Prostate gland (tissue), 2 donors: ENCODE results near the gene FURIN. TPM values are rescaled to one million over a fixed set of nuclear protein-coding genes. Genes with fewer than 3 reads are reported as not detected.
"Not testable (repeated sequence)": the region's sequence is repeated elsewhere in the genome, so short reads cannot be mapped to it uniquely, and the experiment has no call there.

Source experiments
- DNase-seq: peaks from one replicate; pipeline ENCODE4 v3.0.0-alpha.2; 2019; ENCODE audit warnings: low spot score
- H3K27ac ChIP-seq, 2 donors: fragments of 200-600 bp; sonication (generic); 2 replicates each; pipeline ENCODE4 v1.5.1; 2017 to 2019
- H3K27me3 ChIP-seq: fragments of 200-600 bp; sonication (generic); replicated peaks from 2 replicates; pipeline ENCODE4 v1.5.1; 2019; ENCODE audit not compliant: insufficient read depth
- H3K36me3 ChIP-seq, 2 donors: fragments of 200-600 bp; sonication (generic); 1 replicate in 1 of 2; 2 replicates in 1 of 2; pipeline versions ENCODE4 v1.5.1 to v1.8.1; 2017 to 2019
- H3K4me1 ChIP-seq: fragments of 200-600 bp; sonication (generic); replicated peaks from 2 replicates; pipeline ENCODE4 v1.5.1; 2019
- H3K4me3 ChIP-seq, 2 donors: fragments of 200-600 bp; sonication (generic); 2 replicates each; pipeline ENCODE4 v1.5.1; 2017 to 2019
- H3K9me3 ChIP-seq: fragments of 200-600 bp; sonication (generic); 2 replicates; pipeline ENCODE4 v1.5.1; 2017
- CTCF ChIP-seq, 4 experiments: fragments of 200-600 bp in 2 of 4; fragments of 450-650 bp in 2 of 4; sonication (generic) in 2 of 4; IDR thresholded peaks; 1 replicate in 3 of 4; 2 replicates in 1 of 4; pipeline ENCODE4 v1.5.1; 2016 to 2019; ENCODE audit warnings: antibody characterized with exemption in 4 of 4, mild to moderate bottlenecking in 2 of 4, moderate library complexity in 2 of 4
- POLR2A ChIP-seq: fragments of 450-650 bp; IDR thresholded peaks from one replicate; pipeline ENCODE4 v1.6.1; 2016; ENCODE audit warnings: antibody characterized with exemption, mild to moderate bottlenecking
- POLR2AphosphoS5 ChIP-seq: sonication (generic); formaldehyde crosslinking; IDR thresholded peaks from one replicate; pipeline ENCODE4 v1.6.1; 2017; ENCODE audit warnings: antibody characterized with exemption
- WGBS: methylation state at CpG from one replicate; pipeline ENCODE4 v1.1.5; 2018; 5-methylcytosine and 5-hydroxymethylcytosine counted together
- intact Hi-C: fragments of 100-400 bp; cut with DNase I; formaldehyde crosslinking; loops from one replicate; pipeline ENCODE4 v1.14.2; 2022
- total RNA-seq, 2 donors: library from RNA; depleted of rRNA; stranded (reverse); fragments of >200 nt; gene quantifications; one replicate each; pipeline ENCODE4 v1.1.0, GENCODE V29; 2016

Gene FURIN
- total RNA-seq, 2 donors from 2014 or later, result 92.8 to 154 TPM

GRCh38 chr15:90918034-90918788, 49.8 kb downstream of the FURIN start:
- Histone ChIP-seq H3K36me3 (peaks cover 12 to 29% of the 10 kb centered on the region in 2 donors), H3K4me3 (no peak overlapping the region), H3K27ac (no peak overlapping the region), H3K9me3 (no peaks in the 10 kb centered on the region), H3K4me1 (no peaks in the 10 kb centered on the region), H3K27me3 (no peaks in the 10 kb centered on the region)
- TF ChIP-seq POLR2A, result no peak
- no peak for TF ChIP-seq CTCF (IDR thresholded peaks at IDR 0.05)
- no peak for TF ChIP-seq POLR2AphosphoS5
- intact Hi-C loops, result no loop called here
- WGBS, result 92% methylated on average over 23 of the region's 23 CpGs
- no peak for DNase-seq

- no peak for TF ChIP-seq POLR2AphosphoS5
- no peak for TF ChIP-seq POLR2A
- no peak for TF ChIP-seq CTCF (IDR thresholded peaks at IDR 0.05)
- H3K4me1 ChIP-seq, result no peaks in the 10 kb centered on the region
- no peaks in the 10 kb centered on the region for H3K9me3 ChIP-seq
- no peak overlapping the region for H3K4me3 ChIP-seq
- WGBS, result 93% methylated on average over 6 of the region's 6 CpGs
- no peak overlapping the region for H3K27ac ChIP-seq
- peaks cover 12 to 23% of the 10 kb centered on the region in 2 donors for H3K36me3 ChIP-seq
- no peaks in the 10 kb centered on the region for H3K27me3 ChIP-seq
- DNase-seq, result no peak
- intact Hi-C loops, result no loop called here
Measured at GRCh38 chr15:90918835-90919234, 50.4 kb downstream of the FURIN start.

- peaks cover 10 to 12% of the 10 kb centered on the region in 2 donors for H3K36me3 ChIP-seq
Measured at GRCh38 chr15:90921887-90922286, 53.5 kb downstream of the FURIN start.

GRCh38 chr15:90922712-90923322, 54.4 kb downstream of the FURIN start:
- H3K36me3 ChIP-seq, H3K4me1 ChIP-seq, intact Hi-C loops, H3K27me3 ChIP-seq, H3K4me3 ChIP-seq, H3K9me3 ChIP-seq, DNase-seq, H3K27ac ChIP-seq: not testable (repeated sequence)
- WGBS, result 90% methylated on average over 7 of the region's 7 CpGs

More at GRCh38 chr15:90921887-90922286, 53.5 kb downstream of the FURIN start:
- no peak overlapping the region for H3K4me3 ChIP-seq
- WGBS, result 87% methylated on average over 4 of the region's 4 CpGs
- intact Hi-C loops, result no loop called here
- H3K27ac ChIP-seq, result no peak overlapping the region
- no peak for TF ChIP-seq POLR2A
- no peak for TF ChIP-seq CTCF (IDR thresholded peaks at IDR 0.05)
- TF ChIP-seq POLR2AphosphoS5, result no peak
- no peaks in the 10 kb centered on the region for H3K4me1 ChIP-seq
- DNase-seq, result no peak
- no peaks in the 10 kb centered on the region for H3K27me3 ChIP-seq
- no peaks in the 10 kb centered on the region for H3K9me3 ChIP-seq

- Histone ChIP-seq H3K27ac (no peak overlapping the region), H3K4me3 (no peak overlapping the region), H3K27me3 (no peaks in the 10 kb centered on the region), H3K36me3 (peaks cover 0 to 5% of the 10 kb centered on the region in 2 donors), H3K9me3 (no peaks in the 10 kb centered on the region), H3K4me1 (no peaks in the 10 kb centered on the region)
- intact Hi-C loops, result no loop called here
- no peak for DNase-seq
- TF ChIP-seq POLR2A (no peak), CTCF (IDR thresholded peaks at IDR 0.05) (no peak), POLR2AphosphoS5 (no peak)
- WGBS, result 82% methylated on average over 5 of the region's 5 CpGs
Measured at GRCh38 chr15:90924375-90924774, 56.0 kb downstream of the FURIN start.

GRCh38 chr15:90926766-90927165, 58.4 kb downstream of the FURIN start:
- H3K36me3 ChIP-seq, intact Hi-C loops, DNase-seq, H3K27ac ChIP-seq, H3K27me3 ChIP-seq, H3K9me3 ChIP-seq, H3K4me1 ChIP-seq, H3K4me3 ChIP-seq: not testable (repeated sequence)
- WGBS, result 92% methylated on average over 10 of the region's 10 CpGs

GRCh38 chr15:90928106-90928505, 59.7 kb downstream of the FURIN start:
- 85% methylated on average over 7 of the region's 7 CpGs for WGBS
- DNase-seq, H3K9me3 ChIP-seq, H3K4me1 ChIP-seq, H3K27me3 ChIP-seq, H3K36me3 ChIP-seq, intact Hi-C loops, H3K27ac ChIP-seq, H3K4me3 ChIP-seq: not testable (repeated sequence)
